AG10803 (cell line): ENCODE results near the gene COMT.

ENCODE experiments used
- DNase-seq: peaks from one replicate; pipeline ENCODE4 v3.0.0; 2010; ENCODE audit warnings: low read depth
- H3K4me3 ChIP-seq: 2 replicates; pipeline ENCODE4 v1.5.1; 2011; ENCODE audit warnings: mild to moderate bottlenecking, low read length, control low read depth
- TF ChIP-seq, protein P1 (sequence below): conservative IDR thresholded peaks from 2 replicates; pipeline ENCODE4 v1.5.1; 2011; ENCODE audit warnings: mild to moderate bottlenecking, low read length, control low read depth, inconsistent platforms

The COMT gene

DNA sequence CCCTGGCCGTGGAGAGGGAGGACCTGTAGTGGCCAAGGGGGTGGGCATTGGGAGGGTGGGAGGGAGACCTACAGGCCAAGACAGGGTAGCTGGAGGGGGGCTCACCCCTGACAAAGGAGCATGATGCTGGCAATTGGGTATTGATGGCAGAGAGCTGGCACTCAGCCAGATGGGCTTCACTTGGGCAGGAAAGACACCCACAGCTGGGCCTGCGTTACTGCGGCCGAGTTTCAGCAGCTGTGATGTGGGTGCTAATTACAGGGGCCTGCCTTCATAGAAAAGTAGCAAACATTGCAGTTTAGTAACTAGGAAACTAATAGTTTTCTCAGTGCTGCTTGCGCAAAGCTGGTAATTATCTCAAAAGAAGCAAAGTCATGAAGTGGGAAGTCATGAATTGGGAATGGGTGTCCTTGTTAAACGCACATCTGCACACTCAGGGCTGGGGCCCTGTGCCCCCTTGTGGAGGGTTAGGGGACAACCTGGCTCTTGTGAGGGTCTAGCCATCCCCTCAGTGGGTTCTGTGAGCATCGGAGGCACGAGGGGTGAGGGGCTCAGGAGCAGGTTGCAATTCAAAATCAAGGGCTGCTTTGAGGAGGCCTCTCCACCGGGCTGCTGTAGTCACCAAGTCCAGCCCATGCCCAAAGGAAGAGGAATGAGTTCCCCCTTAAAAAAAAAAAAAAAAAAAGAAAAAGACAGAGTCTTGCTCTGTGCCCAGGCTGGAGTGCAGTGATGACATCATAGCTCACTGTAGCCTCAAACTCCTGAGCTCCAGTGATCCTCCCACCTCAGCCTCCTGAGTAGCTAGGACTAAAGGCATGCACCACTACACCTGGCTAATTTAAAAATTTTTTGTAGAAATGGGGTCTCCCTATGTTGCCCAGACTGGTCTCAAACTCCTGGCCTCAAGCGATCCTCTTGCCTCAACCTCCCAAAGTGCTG is 24.5 kb downstream of the COMT start:
- TF ChIP-seq, protein P1, sequence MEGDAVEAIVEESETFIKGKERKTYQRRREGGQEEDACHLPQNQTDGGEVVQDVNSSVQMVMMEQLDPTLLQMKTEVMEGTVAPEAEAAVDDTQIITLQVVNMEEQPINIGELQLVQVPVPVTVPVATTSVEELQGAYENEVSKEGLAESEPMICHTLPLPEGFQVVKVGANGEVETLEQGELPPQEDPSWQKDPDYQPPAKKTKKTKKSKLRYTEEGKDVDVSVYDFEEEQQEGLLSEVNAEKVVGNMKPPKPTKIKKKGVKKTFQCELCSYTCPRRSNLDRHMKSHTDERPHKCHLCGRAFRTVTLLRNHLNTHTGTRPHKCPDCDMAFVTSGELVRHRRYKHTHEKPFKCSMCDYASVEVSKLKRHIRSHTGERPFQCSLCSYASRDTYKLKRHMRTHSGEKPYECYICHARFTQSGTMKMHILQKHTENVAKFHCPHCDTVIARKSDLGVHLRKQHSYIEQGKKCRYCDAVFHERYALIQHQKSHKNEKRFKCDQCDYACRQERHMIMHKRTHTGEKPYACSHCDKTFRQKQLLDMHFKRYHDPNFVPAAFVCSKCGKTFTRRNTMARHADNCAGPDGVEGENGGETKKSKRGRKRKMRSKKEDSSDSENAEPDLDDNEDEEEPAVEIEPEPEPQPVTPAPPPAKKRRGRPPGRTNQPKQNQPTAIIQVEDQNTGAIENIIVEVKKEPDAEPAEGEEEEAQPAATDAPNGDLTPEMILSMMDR, result peak; percentile 45
- no peak for DNase-seq
- H3K4me3 ChIP-seq, result no peak overlapping the region

DNA sequence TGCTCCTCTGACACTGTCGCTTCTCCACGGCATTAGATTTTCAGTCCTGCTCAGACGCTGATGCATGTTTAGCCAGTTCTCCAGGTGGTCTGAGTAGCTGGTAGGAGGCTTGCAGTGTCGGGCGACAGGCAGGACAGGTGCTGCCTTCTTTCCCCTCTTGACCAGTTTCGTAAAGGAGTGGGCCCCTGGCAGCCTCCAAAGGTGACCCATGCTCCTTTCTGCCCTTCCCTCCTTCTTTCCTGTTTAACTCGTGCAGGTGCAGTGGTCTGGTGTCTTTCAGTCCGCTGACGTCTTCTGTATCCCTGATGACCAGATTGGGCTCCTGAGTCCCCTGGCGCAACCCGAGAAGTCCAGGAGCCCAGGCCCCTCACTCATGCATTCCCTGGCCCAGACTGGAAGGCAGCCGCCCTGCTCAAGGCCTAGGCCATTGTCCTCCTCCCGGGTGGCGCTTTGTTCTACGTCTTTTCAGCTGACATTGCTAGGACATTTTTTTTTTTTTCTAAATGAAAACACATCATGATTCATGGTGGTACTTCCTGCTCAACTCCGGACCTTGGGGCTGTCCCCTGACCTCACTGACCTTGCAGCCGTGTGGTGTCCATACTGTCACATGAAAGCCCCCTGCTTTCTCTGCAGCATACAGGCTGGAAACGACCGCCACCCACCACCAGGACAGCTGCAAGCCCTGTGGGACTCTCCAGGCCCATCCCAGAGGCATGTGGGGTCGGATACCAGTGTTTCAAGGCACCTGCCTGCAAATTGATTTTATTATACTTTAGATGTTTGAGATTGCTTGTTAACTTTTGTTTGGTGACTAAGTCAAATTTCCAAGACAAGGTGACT is 25.6 kb downstream of the COMT start:
- TF ChIP-seq, protein P1, result no peak
- DNase-seq, result no peak
- no peak overlapping the region for H3K4me3 ChIP-seq

DNA sequence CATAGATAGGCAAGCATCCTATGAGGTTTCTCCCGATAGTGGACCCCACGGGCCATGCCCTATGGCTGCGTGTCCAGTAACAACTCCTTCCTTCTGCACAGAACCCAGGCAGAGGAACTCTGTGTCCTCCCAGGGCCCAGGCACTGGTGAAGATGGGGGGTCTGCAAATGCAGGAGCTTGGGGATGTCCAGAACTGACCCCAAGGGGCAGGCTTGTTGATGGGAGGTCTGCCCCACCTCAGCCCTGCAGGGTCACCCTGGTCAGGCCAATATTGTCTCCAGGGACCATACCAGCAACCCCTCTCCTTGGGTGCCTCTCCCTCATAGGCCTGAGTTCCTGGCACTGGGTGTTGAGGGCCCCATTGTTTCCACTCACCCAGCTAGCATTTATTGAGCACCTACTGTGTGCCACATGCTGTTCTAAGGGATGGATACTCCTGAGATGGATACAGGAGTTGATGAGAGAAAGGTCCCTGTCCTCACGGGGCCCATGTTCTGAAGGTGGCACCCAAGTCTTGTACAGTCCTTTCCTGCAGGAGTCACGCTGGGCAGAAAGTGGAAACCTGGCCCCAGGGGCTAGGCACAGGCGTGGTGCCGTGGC is 26.4 kb downstream of the COMT start:
- no peak overlapping the region for H3K4me3 ChIP-seq
- no peak for DNase-seq
- TF ChIP-seq, protein P1, result no peak

DNA sequence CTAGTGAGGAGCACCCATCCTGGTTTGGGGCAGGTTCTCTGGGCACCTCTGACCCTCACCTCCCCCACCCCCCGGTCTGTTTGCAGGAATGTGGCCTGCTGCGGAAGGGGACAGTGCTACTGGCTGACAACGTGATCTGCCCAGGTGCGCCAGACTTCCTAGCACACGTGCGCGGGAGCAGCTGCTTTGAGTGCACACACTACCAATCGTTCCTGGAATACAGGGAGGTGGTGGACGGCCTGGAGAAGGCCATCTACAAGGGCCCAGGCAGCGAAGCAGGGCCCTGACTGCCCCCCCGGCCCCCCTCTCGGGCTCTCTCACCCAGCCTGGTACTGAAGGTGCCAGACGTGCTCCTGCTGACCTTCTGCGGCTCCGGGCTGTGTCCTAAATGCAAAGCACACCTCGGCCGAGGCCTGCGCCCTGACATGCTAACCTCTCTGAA is 26.9 kb downstream of the COMT start:
- TF ChIP-seq, protein P1, result no peak
- H3K4me3 ChIP-seq, result no peak overlapping the region
- DNase-seq, result no peak

DNA sequence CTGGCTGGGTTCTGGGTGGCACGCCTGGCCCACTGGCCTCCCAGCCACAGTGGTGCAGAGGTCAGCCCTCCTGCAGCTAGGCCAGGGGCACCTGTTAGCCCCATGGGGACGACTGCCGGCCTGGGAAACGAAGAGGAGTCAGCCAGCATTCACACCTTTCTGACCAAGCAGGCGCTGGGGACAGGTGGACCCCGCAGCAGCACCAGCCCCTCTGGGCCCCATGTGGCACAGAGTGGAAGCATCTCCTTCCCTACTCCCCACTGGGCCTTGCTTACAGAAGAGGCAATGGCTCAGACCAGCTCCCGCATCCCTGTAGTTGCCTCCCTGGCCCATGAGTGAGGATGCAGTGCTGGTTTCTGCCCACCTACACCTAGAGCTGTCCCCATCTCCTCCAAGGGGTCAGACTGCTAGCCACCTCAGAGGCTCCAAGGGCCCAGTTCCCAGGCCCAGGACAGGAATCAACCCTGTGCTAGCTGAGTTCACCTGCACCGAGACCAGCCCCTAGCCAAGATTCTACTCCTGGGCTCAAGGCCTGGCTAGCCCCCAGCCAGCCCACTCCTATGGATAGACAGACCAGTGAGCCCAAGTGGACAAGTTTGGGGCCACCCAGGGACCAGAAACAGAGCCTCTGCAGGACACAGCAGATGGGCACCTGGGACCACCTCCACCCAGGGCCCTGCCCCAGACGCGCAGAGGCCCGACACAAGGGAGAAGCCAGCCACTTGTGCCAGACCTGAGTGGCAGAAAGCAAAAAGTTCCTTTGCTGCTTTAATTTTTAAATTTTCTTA is 27.8 kb downstream of the COMT start:
- no peak overlapping the region for H3K4me3 ChIP-seq
- DNase-seq, result no peak
- TF ChIP-seq, protein P1, result no peak

DNA sequence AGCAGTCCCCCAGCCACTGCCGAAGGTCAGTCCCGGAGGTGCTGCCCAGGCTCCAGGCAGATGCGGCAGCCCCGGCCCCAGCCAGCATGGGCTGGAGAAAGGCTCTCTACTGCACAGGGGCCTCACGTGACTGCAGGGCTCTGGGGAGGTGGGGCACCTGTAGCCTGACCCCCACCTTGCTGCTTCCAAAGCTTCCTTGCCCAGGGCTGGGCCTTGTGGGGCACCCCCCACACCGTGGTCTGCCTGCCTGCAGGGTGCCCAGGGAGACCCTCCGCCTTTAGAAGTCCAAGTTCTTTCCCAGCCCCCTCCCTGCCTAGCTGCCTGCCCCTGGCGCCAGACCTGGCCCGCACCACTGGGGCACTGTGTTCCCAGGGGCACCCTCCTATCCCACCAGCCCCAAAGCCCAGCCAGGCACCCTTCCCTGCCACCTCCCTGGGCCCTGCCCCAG is 28.5 kb downstream of the COMT start:
- TF ChIP-seq, protein P1, result no peak
- no peak for DNase-seq
- no peak overlapping the region for H3K4me3 ChIP-seq
